Ovary (tissue), 3 donors: ENCODE results near the gene TMC8.

Experiments used
- CTCF ChIP-seq, 3 donors: fragments of 450-650 bp in 2 of 3; fragments of 200-600 bp in 1 of 3; IDR thresholded peaks; one replicate each; pipeline versions ENCODE4 v1.5.1 to v1.8.0; 2016 to 2022; ENCODE audit warnings: antibody characterized with exemption in 3 of 3, mild to moderate bottlenecking in 1 of 3
- EP300 ChIP-seq: sonication (generic); formaldehyde crosslinking; IDR thresholded peaks from one replicate; pipeline ENCODE4 v1.6.1; 2017; ENCODE audit warnings: antibody characterized with exemption
- POLR2A ChIP-seq: fragments of 450-650 bp; IDR thresholded peaks from one replicate; pipeline ENCODE4 v1.6.1; 2017; ENCODE audit warnings: antibody characterized with exemption, mild to moderate bottlenecking, moderate library complexity
- donor health status: DM: no; HTN: no; CAD: no.

DNA sequence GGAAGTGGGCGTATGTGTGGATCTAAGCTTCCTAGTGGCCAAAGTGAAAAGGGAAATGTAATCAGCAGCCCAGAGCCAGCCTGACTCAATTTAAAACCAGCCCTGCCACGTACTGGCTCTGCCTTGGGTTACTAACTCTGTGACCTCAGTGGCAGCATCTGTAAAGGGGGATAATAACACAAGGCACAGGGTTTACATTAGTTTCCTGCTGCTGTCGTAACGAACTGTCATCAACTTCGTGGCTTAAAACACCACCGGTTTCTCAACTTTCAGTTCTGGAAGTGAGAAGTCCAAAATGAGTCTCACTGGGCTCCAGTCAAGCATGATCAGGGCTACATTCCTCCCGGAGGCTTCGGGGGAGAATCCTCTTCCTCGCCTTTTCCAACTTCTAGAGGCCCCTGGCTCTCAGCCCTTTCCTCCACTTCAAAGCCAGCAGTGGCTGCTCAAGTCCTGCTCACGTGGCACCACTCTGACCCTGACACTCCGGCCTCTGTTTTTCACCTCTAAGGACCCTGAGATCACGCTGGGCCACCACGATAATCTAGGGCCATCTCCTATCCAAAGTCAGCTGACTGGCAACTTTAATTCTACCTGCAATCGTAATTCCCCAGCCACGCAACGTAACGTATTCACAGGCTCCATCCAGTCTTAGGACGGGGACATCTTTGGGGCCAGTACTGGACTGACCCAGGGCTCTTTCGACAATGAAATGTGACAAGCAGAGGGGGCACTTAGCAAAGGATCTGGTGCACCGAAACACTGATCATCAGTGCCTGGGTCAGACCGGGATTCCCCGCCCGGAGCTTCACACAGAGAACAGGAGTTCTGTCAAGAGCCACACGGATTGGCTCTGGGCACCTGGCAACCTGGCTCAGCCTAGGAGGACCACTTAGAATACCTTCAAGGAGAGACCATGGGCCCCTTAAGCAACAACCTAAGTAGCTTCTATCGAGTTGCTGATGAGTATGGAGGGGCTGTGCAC is 16.5 kb upstream of the TMC8 start:
- TF ChIP-seq CTCF (IDR thresholded peaks at IDR 0.05) (no peak), POLR2A (no peak), EP300 (no peak)
